GM18909 (cell line): Measurements from ENCODE around the gene GAGE1.
"Not testable (repeated sequence)": the region's sequence is repeated elsewhere in the genome, so short reads cannot be mapped to it uniquely, and the experiment has no call there.

Experiments
- ATAC-seq: cut with Tn5 transposase; IDR thresholded peaks from one replicate; pipeline ENCODE4 v1.9.1; 2021; ENCODE audit warnings: mild to moderate bottlenecking; ENCODE audit not compliant: unreplicated experiment, poor library complexity

GAGE1 gene, protein sequence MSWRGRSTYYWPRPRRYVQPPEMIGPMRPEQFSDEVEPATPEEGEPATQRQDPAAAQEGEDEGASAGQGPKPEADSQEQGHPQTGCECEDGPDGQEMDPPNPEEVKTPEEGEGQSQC

DNA sequence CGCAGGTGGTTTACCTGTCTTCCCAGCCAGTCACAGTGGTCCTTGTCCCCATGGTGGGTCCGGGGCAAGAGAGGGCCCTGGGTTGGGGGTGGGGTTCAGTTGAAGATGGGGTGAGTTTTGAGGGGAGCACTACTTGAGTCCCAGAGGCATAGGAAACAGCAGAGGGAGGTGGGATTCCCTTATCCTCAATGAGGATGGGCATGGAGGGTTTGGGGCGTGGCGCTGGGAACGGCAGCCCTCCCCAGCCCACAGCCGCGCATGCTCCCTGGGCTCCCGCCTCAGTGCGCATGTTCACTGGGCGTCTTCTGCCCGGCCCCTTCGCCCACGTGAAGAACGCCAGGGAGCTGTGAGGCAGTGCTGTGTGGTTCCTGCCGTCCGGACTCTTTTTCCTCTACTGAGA lies at the start of gene GAGE1:
Gene GAGE1 (plus strand): TSS at position 301 of the 400 bp plus-strand sequence. CDS start 1,155 bp downstream, outside the sequence.
- not testable (repeated sequence) for ATAC-seq

DNA sequence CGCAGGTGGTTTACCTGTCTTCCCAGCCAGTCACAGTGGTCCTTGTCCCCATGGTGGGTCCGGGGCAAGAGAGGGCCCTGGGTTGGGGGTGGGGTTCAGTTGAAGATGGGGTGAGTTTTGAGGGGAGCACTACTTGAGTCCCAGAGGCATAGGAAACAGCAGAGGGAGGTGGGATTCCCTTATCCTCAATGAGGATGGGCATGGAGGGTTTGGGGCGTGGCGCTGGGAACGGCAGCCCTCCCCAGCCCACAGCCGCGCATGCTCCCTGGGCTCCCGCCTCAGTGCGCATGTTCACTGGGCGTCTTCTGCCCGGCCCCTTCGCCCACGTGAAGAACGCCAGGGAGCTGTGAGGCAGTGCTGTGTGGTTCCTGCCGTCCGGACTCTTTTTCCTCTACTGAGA lies 47.8 kb upstream of the GAGE1 start, which contains the start of gene GAGE12E:
Gene GAGE12E (plus strand): TSS at position 301 of the 400 bp plus-strand sequence. CDS start 1,155 bp downstream, outside the sequence.
- ATAC-seq, result not testable (repeated sequence)

DNA sequence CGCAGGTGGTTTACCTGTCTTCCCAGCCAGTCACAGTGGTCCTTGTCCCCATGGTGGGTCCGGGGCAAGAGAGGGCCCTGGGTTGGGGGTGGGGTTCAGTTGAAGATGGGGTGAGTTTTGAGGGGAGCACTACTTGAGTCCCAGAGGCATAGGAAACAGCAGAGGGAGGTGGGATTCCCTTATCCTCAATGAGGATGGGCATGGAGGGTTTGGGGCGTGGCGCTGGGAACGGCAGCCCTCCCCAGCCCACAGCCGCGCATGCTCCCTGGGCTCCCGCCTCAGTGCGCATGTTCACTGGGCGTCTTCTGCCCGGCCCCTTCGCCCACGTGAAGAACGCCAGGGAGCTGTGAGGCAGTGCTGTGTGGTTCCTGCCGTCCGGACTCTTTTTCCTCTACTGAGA lies 38.3 kb upstream of the GAGE1 start, which contains the start of gene GAGE12F:
Gene GAGE12F (plus strand): TSS at position 301 of the 400 bp plus-strand sequence. CDS start 1,155 bp downstream, outside the sequence.
- not testable (repeated sequence) for ATAC-seq

DNA sequence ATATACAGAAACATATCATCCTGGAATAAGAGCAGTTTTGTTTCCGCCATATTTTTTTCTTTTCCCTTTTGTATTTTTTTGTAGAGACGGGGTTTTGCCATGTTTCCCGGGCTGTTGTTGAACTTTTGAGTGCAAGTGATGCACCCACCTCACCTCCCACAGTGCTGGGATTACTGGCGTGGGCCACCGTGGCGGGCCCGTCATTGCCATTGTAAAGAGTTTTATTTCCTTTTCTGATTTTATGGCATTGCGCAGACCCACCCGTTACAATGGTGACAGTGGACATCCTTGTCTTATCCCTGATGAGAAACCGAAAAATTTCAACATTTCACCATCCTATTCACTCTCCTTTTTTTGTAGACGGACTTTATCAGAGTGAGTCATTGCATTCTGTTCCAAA lies 30.1 kb upstream of the GAGE1 start:
- ATAC-seq, result not testable (repeated sequence)

DNA sequence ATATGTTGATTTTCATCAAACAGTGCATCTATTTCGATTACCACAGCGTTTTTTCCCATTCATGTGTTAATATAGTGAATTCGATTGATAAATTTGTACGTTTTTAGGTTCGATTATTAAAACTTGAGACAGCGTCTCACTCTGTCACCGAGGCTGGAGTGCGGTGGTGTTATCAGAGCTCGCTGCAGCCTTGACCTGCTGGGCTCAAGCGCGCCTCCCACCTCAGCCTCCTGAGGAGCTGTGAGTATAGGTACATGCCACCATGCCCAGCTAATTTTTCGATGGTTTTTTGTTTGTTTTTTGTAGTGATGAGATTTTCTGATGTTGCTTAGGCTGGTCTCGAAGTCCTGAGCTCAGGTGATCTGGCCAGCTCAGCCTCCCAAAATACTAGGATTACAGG lies 29.7 kb upstream of the GAGE1 start:
- ATAC-seq, result not testable (repeated sequence)

DNA sequence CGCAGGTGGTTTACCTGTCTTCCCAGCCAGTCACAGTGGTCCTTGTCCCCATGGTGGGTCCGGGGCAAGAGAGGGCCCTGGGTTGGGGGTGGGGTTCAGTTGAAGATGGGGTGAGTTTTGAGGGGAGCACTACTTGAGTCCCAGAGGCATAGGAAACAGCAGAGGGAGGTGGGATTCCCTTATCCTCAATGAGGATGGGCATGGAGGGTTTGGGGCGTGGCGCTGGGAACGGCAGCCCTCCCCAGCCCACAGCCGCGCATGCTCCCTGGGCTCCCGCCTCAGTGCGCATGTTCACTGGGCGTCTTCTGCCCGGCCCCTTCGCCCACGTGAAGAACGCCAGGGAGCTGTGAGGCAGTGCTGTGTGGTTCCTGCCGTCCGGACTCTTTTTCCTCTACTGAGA lies 28.7 kb upstream of the GAGE1 start, which contains the start of gene GAGE12G:
Gene GAGE12G (plus strand): TSS at position 301 of the 400 bp plus-strand sequence. CDS start 1,155 bp downstream, outside the sequence.
- ATAC-seq, result not testable (repeated sequence)

DNA sequence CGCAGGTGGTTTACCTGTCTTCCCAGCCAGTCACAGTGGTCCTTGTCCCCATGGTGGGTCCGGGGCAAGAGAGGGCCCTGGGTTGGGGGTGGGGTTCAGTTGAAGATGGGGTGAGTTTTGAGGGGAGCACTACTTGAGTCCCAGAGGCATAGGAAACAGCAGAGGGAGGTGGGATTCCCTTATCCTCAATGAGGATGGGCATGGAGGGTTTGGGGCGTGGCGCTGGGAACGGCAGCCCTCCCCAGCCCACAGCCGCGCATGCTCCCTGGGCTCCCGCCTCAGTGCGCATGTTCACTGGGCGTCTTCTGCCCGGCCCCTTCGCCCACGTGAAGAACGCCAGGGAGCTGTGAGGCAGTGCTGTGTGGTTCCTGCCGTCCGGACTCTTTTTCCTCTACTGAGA lies 19.2 kb upstream of the GAGE1 start, which contains the start of gene GAGE12H:
Gene GAGE12H (plus strand): TSS at position 301 of the 400 bp plus-strand sequence. CDS start 1,155 bp downstream, outside the sequence.
- not testable (repeated sequence) for ATAC-seq

DNA sequence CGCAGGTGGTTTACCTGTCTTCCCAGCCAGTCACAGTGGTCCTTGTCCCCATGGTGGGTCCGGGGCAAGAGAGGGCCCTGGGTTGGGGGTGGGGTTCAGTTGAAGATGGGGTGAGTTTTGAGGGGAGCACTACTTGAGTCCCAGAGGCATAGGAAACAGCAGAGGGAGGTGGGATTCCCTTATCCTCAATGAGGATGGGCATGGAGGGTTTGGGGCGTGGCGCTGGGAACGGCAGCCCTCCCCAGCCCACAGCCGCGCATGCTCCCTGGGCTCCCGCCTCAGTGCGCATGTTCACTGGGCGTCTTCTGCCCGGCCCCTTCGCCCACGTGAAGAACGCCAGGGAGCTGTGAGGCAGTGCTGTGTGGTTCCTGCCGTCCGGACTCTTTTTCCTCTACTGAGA lies 9.6 kb upstream of the GAGE1 start, which contains the start of gene GAGE2A:
Gene GAGE2A (plus strand): TSS at position 301 of the 400 bp plus-strand sequence. CDS start 1,155 bp downstream, outside the sequence.
- not testable (repeated sequence) for ATAC-seq

DNA sequence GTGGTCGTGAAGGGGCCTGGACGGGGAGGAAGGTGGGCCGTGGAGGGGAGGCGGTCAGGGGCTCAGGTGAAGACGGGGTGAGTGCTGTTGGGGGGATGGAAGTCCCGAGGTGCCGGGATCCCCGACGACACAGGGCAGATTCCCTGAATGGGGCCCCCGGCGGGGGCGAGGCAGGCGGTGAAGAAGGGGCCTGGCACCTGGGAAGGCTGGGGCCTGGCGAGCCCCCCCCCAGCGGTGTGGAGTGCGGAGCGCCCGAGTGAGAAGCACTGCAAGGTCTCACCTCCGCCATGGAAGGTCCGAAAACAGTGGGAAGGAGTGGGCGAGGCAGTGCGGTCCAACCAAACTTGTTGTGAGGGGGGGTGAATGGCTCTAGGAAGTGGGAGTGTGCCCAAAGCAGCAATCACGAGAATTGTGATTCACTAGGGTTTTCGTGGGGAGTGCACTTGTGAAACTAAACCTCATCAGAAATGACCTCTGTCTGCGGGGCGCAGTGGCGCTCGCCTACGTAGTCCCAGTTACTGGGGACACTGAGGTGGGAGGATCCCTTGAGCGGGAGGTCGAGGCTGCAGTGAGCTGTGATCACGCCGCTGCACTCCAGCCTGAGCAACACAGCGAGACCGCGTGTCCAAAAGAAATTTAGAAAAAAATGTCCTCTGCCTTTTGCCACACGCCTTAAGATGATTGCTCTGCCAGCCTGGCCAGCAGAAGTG lies 8.9 kb upstream of the GAGE1 start:
- ATAC-seq, result not testable (repeated sequence)

DNA sequence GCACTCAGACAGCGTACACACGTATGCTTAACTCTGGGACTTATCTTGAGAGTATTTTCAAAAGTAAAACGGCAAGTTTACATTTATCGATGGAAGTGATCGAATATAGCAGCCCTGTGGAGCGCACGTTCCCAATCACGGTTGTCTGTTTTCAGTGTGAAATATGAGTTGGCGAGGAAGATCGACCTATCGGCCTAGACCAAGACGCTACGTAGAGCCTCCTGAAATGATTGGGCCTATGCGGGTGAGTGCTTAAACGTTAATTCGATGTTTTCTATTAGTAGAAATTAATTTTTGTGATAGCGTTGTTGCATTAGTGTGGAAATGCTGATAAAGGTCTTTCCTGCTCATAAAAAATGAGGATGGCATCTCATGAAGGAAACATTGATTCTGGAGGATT lies 8.3 kb upstream of the GAGE1 start:
- not testable (repeated sequence) for ATAC-seq

DNA sequence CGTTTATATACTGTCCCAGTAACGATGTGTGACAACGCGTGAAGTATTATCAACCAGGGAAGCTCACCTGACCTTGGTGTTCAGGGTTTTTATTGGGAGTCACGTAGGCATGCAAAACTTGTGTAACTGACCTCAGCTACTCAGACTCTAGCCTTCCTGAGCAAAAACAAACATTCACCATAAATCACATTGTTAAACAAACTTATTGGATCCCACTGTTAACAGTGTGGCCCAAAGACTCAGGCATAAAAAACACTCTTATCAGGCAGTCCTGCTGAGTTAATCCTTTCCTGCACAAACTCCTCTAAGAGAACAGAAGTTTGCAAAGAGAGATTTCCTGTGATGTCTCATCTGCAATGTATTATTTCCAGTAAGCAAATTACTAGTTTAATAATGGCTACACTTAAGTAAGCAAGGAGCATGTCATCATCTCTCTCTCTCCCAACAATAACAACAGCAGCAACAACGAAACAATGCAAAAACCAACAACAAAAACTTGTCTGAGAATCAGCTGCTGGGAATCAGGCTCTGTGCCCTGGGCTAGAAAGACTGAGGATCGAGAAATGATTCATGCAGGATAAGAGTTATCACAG lies 12.0 kb downstream of the GAGE1 start:
- no peak for ATAC-seq

DNA sequence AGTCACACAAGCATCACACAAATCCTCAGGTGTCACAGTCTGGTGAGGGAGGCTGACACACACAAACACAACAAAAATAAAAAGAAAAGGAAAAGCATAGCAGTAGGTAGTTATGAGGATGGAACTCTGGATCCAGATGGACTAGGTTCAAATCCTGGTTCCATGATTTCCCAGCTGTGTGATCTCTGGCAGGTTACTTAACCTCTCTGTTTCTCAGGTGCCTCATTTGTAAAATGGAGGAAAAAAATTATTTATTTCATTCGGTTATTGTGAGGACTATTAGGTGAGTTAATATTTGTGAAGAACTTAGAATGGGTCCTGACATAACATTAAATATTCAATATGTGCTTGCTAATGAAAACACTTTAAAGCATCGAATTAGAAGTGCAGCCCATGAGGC lies 19.8 kb downstream of the GAGE1 start:
- no peak for ATAC-seq

DNA sequence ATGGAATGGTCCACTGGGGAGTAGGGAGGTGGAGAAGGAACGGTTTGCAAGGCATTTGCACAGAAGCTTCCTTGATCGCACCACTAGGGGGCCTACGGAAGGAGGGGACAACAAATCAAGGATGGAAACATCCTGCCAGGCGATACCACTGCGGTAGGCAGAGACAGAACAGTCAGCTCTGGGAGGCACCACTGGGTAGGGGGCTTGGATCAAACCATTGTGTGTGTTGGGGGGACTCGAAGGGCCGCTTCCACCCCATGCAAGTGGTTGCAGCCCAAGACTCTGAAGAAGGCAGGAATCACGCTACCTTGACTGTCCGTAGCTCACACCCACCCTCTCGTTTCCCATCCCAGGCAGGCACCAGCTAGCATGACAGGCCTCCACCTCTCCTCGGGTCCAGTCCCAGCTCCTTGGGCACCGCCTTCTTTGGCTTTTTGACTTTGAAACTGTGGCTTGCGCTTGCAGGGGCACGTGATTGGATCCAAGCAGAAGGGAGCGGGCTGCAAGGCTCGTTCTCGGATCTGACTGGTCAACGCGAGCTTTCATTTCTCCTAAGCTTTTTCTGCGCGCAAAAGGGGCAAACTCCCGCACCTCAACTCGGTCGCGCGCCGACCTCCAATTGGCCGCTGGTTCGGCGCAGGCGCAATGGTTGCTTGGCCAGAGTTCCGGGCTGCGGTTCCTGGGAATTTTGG lies 28.4 kb downstream of the GAGE1 start:
- ATAC-seq, result no peak

DNA sequence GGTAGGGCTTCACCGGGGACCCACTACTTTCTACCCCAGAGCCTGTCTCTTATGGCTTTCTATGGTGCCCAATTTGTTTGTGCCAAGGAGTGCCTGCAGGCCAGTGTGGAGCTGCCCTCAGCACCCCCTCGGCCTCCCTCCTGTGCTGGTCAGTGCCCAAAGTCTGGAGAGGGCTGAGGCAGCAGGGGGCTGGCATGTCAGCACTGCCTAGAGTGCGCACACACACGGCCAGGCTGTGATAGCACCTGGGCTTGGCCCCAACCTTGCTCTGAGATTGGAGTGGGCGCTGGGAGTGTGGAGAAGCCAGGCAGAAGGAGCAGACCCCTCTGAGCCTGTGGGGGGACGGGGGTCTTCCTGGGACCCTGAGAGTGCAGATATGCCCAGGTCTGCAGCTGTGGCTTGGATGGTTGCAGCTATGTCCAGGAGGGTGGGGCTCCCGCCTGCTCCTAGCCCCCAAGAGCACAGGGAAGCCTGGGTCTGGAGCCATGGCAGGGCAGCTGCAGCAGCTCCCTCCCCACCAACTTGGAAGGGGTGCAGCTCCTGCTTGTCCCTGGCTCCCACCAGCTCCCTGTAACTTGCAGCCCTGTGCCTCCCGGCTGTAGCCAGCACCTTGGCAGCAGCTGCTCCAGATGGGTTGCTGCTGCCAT lies 46.3 kb downstream of the GAGE1 start:
- no peak for ATAC-seq

DNA sequence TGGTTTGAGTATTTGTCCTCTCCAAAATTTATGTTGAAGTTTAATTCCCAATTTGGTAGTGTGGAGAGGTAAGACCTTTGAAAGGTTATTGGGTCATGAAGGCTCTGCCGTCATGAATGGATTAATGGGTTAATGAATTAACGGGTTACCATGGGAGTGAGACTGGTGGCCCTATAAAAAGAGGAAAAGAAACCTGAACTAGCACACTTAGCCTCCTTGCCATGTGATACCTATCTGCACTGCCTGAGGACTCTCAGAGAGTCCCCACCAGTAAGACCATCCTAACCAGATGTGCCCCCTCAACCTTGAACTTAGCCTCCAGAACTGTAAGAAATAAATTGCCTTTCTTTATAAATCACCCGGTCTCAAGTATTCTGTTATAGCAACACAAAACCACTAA lies 57.7 kb downstream of the GAGE1 start:
- peak; percentile 70 for ATAC-seq
